ENCODE measurements around the gene HIPK4.
"Not testable (repeated sequence)": the region's sequence is repeated elsewhere in the genome, so short reads cannot be mapped to it uniquely, and the experiment has no call there.

HIPK4 gene

DNA sequence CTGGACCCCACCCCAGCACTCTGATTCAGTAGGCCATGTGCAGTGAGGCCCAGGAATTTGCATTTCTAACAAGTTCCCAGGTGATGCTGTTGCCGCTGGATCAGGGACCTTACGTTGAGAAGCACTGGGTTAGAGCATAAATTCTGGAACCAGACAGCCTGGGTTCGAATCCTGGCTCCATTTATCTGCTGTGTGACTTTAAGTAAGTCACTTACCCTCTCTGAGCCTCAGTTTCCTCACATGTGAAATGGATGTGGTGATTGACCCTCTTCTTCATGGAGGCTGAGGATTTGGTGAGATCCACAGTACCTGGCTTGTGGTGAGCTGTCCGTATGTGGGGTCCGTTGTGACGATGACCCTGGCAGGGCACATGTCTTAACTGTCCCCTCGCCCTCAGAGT lies 15.9 kb downstream of the HIPK4 start:
- Histone ChIP-seq H3K36me3 (ENCODE audit: insufficient read depth, low read length) (no peaks in the 10 kb centered on the region), H3K27ac (ENCODE audit: low read depth, low read length) (no peak overlapping the region), H3K79me2 (ENCODE audit: control insufficient read depth, insufficient read depth, low read length, unreplicated experiment) (no peaks in the 10 kb centered on the region), H3K4me1 (ENCODE audit: control insufficient read depth, insufficient read depth, low read length, unreplicated experiment) (no peaks in the 10 kb centered on the region), H2AFZ (ENCODE audit: low read length, unreplicated experiment) (no peak overlapping the region), H3K4me3 (ENCODE audit: low read depth, low read length) (no peak overlapping the region), H3K27me3 (ENCODE audit: insufficient read depth, low read length) (no peaks in the 10 kb centered on the region)

DNA sequence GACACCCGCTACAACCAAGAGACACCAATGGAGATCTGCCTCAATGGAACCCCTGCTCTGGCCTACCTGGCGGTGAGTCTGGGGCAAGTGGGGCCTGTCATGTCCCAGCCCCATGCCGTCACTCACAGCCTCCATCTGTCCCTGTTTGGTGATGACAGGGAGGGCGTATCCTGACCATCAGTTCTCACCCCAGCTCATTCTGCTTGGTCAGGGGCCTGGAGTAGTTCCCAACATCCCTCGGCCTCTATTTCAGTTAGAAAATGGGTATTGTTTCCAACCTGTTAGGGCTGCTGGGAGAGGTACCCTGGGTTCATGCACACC lies 18.2 kb downstream of the HIPK4 start:
- Histone ChIP-seq H3K4me3 (ENCODE audit: low read depth, low read length) (no peak overlapping the region), H3K27me3 (ENCODE audit: insufficient read depth, low read length) (no peaks in the 10 kb centered on the region), H2AFZ (ENCODE audit: low read length, unreplicated experiment) (no peak overlapping the region), H3K27ac (ENCODE audit: low read depth, low read length) (no peak overlapping the region), H3K36me3 (ENCODE audit: insufficient read depth, low read length) (no peaks in the 10 kb centered on the region), H3K79me2 (ENCODE audit: control insufficient read depth, insufficient read depth, low read length, unreplicated experiment) (no peaks in the 10 kb centered on the region), H3K4me1 (ENCODE audit: control insufficient read depth, insufficient read depth, low read length, unreplicated experiment) (no peaks in the 10 kb centered on the region)

DNA sequence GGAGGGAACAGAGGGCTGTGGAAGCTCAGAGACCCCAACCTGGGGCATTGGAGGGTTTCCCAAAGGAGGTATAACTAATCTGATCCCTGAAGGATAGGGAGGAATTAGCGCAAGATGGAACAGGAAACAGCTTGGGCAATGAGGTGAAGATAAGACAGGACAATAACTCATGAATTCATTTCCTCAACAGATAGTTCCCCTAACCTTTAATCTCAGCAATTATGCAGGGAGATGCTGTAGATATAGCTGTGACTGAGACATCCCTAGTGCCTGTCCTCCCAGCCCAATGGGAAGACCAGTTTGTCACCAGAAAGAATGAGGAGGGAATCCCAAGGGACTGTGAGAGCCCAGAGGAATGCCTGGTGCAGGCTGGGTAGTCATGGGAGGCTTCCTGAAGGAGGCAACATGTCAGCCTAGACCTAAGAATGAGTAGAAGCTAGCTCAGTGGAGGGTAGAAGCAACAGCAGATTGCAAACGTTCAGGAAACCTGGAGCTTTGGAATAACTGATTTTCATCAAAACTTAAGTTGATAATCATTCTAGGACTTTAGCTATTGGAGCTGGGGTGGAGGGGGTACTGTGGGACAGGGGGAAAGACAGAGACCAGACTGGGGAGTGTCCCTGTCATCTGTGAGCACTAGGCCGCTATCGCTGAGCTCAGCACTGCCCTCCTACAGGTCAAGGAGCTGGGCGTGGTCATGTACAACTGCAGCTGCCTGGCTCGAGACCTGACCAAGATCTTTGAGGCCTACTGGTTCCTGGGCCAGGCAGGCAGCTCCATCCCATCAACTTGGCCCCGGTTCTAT lies 18.8 kb downstream of the HIPK4 start:
- Histone ChIP-seq H3K27ac (ENCODE audit: low read depth, low read length) (no peak overlapping the region), H3K36me3 (ENCODE audit: insufficient read depth, low read length) (no peaks in the 10 kb centered on the region), H2AFZ (ENCODE audit: low read length, unreplicated experiment) (no peak overlapping the region), H3K79me2 (ENCODE audit: control insufficient read depth, insufficient read depth, low read length, unreplicated experiment) (no peaks in the 10 kb centered on the region), H3K27me3 (ENCODE audit: insufficient read depth, low read length) (no peaks in the 10 kb centered on the region), H3K4me1 (ENCODE audit: control insufficient read depth, insufficient read depth, low read length, unreplicated experiment) (no peaks in the 10 kb centered on the region), H3K4me3 (ENCODE audit: low read depth, low read length) (no peak overlapping the region)

DNA sequence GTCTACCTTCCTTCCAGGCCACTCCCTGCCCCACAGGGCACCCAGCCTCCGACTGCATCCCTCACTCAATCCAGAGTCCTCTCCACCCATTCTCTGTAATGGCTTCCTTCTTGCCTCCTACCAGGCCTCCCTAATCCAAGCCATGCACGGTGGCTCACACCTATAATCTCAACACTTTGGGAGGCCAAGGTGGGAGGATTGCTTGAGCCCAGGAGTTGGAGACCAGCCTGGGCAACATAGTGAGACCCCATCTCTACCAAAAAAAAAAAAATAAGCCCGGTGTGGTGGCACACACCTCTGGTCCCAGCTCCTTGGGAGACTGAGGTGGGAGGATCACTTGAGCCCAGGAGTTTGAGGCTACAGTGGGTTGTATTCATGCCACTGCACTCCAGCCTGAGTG lies 19.7 kb downstream of the HIPK4 start:
- not testable (repeated sequence) for H3K36me3 ChIP-seq (ENCODE audit: insufficient read depth, low read length); H3K4me1 ChIP-seq (ENCODE audit: control insufficient read depth, insufficient read depth, low read length, unreplicated experiment)

DNA sequence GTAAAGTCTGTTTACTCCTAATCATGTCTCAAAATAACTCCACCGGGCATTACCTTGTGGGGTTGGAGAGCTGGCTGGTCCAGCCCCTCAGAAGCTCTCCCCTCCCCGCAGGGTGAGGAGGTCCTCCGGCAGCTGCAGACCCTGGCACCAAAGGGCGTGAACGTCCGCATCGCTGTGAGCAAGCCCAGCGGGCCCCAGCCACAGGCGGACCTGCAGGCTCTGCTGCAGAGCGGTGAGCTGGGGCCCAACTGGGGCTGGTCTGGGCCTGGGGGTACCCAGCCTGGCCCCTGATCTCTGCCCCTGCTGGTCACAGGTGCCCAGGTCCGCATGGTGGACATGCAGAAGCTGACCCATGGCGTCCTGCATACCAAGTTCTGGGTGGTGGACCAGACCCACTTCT lies 20.2 kb downstream of the HIPK4 start:
- H2AFZ ChIP-seq (ENCODE audit: low read length, unreplicated experiment) = no peak overlapping the region
- no peaks in the 10 kb centered on the region for H3K79me2 ChIP-seq (ENCODE audit: control insufficient read depth, insufficient read depth, low read length, unreplicated experiment)
- no peaks in the 10 kb centered on the region for H3K4me1 ChIP-seq (ENCODE audit: control insufficient read depth, insufficient read depth, low read length, unreplicated experiment)
- H3K27ac ChIP-seq (ENCODE audit: low read depth, low read length) = no peak overlapping the region
- H3K27me3 ChIP-seq (ENCODE audit: insufficient read depth, low read length) = no peaks in the 10 kb centered on the region
- no peak overlapping the region for H3K4me3 ChIP-seq (ENCODE audit: low read depth, low read length)
- H3K36me3 ChIP-seq (ENCODE audit: insufficient read depth, low read length) = no peaks in the 10 kb centered on the region

More for the DNA sequence above, 19.7 kb downstream of the HIPK4 start:
- H3K79me2 ChIP-seq (ENCODE audit: control insufficient read depth, insufficient read depth, low read length, unreplicated experiment); H2AFZ ChIP-seq (ENCODE audit: low read length, unreplicated experiment); H3K27me3 ChIP-seq (ENCODE audit: insufficient read depth, low read length); H3K4me3 ChIP-seq (ENCODE audit: low read depth, low read length); H3K27ac ChIP-seq (ENCODE audit: low read depth, low read length): not testable (repeated sequence)

DNA sequence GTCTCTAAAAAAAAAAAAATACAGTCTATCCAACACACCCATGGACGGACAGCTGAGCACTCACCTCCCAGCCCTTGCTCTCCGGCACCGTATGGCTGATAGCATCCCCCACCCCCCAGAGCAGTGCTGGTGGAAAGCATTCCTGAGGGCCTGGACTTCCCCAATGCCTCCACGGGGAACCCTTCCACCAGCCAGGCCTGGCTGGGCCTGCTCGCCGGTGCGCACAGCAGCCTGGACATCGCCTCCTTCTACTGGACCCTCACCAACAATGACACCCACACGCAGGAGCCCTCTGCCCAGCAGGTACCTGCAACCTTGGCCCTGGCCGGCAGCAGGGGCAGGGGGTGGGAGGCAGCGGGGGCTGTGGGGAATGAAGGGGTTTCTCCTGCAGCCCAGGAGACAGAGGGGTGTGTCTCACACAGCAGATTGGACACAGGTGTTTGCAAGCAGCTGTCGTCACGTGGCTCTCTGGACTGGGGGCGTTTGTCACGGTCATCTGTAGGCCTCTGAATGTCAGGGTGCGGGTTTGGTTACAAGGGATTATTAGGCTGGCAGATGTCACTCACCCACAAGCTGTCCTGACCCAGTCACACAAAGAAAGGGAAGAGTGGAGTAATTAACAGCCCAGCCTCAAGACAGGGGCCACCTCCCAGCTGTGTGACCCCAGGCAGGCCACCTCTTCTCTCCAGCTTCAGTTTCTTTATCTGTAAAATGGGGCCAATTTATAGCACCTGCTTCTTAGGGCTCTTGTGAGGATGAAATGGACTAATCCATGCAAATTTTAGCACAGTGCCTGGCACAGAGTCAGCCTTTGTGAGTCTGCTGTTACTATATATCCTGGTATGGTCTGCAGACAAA lies 22.2 kb downstream of the HIPK4 start:
- H3K4me3 ChIP-seq (ENCODE audit: low read depth, low read length) = no peak overlapping the region
- H3K36me3 ChIP-seq (ENCODE audit: insufficient read depth, low read length) = no peaks in the 10 kb centered on the region
- no peaks in the 10 kb centered on the region for H3K79me2 ChIP-seq (ENCODE audit: control insufficient read depth, insufficient read depth, low read length, unreplicated experiment)
- no peak overlapping the region for H2AFZ ChIP-seq (ENCODE audit: low read length, unreplicated experiment)
- no peaks in the 10 kb centered on the region for H3K4me1 ChIP-seq (ENCODE audit: control insufficient read depth, insufficient read depth, low read length, unreplicated experiment)
- H3K27me3 ChIP-seq (ENCODE audit: insufficient read depth, low read length) = no peaks in the 10 kb centered on the region
- H3K27ac ChIP-seq (ENCODE audit: low read depth, low read length) = no peak overlapping the region

DNA sequence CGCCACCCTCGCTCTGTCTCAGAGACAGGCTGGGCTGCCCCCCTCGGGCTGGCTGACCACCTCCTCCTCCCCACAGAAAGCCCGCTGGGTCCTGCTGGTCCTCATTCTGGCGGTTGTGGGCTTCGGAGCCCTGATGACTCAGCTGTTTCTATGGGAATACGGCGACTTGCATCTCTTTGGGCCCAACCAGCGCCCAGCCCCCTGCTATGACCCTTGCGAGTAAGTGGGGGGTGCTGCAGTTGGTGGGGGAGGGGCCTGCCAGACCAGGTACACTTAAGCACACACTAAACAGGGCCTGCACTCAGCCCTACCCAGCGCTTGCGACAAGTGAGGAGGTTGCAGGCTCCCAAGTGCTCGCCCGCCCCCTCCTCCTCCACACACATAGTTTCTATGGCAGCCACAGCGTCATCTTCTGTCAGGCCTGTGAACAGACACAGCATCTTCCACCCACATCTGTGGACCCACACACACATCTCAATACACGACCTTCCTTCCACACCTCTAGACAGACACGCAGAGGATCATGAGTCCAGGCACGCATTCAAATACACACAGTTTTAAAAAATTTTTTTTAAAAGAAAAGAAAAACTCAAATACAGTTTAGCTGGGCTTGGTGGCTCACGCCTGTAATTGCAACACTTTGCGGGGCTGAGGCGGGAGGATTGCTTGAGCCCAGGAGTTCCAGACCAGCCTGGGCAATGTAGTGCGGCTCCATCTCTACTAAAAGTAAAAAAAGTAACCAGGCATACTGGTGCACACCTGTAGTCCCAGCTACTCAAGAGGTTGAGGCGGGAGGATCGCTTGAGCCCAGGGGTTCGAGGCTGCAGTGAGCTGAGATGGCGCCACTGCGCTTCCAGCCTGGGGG lies 23.1 kb downstream of the HIPK4 start:
- Histone ChIP-seq H3K36me3 (ENCODE audit: insufficient read depth, low read length) (no peaks in the 10 kb centered on the region), H2AFZ (ENCODE audit: low read length, unreplicated experiment) (no peak overlapping the region), H3K4me3 (ENCODE audit: low read depth, low read length) (no peak overlapping the region), H3K79me2 (ENCODE audit: control insufficient read depth, insufficient read depth, low read length, unreplicated experiment) (no peaks in the 10 kb centered on the region), H3K27ac (ENCODE audit: low read depth, low read length) (no peak overlapping the region), H3K27me3 (ENCODE audit: insufficient read depth, low read length) (no peaks in the 10 kb centered on the region), H3K4me1 (ENCODE audit: control insufficient read depth, insufficient read depth, low read length, unreplicated experiment) (no peaks in the 10 kb centered on the region)

DNA sequence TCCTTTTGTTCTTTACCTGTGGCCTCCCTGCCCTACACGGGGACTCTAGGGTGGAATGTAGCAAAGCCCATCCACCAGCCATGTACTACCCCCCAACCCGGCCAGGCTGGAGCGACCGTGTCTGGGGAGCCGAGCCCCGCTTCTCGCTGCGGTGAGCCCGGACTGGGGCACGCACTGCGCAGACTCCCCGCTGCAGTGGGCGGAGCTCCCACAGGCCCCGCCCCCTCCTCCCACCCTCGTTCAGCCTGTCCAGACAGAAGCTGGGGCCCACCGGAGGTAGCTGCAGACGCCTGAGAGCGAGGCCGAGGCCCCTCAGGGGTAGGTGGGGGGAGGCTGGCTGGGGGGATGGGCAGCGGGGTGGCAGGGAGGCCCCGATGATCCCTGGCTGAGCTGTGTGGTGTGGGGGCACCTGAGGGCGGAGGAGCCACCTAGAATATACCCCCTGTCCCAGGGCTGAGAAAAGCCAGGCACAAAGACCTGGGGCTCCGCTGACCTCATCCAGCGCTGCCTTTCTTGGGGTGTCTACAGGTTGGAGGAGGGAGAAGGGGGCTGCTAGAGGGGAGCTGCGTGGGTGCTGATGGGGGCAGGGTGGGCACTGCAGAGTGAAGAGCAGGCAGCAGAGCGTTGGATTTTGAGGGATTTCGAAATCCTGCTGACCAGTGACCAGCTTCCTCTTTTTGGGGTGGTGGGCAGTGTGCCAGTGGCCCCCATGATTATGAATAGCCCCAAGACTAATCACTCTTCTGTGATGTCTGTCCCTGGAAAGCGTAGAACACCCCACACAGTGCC lies 24.2 kb downstream of the HIPK4 start:
- no peaks in the 10 kb centered on the region for H3K27me3 ChIP-seq (ENCODE audit: insufficient read depth, low read length)
- no peaks in the 10 kb centered on the region for H3K36me3 ChIP-seq (ENCODE audit: insufficient read depth, low read length)
- no peaks in the 10 kb centered on the region for H3K79me2 ChIP-seq (ENCODE audit: control insufficient read depth, insufficient read depth, low read length, unreplicated experiment)
- no peak overlapping the region for H3K27ac ChIP-seq (ENCODE audit: low read depth, low read length)
- peak overlapping the region; percentile 6 for H2AFZ ChIP-seq (ENCODE audit: low read length, unreplicated experiment)
- peak overlapping the region; percentile 71 for H3K4me3 ChIP-seq (ENCODE audit: low read depth, low read length)
- H3K4me1 ChIP-seq (ENCODE audit: control insufficient read depth, insufficient read depth, low read length, unreplicated experiment) = no peaks in the 10 kb centered on the region

DNA sequence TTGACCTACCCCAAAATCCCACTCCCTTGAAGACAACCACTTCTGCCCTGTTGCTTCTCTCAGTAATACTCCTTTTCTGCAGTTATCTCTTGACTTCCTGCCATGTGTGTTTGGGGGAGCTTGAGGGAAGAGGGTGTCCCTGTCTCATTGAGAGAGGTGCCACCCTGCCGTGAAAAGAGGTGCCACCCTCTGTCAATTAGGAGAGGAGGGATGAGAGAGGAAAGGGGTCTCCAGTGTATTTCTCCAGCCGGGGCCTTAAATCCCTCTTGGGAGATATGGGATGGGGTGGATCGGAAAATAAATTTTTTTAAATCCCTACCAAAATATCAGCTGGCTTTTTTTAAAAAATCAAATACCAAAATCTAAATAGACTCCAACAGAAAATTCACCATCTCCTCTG lies 25.0 kb downstream of the HIPK4 start:
- Histone ChIP-seq H3K27ac (ENCODE audit: low read depth, low read length) (no peak overlapping the region), H2AFZ (ENCODE audit: low read length, unreplicated experiment) (peak overlapping the region; percentile 6), H3K36me3 (ENCODE audit: insufficient read depth, low read length) (no peaks in the 10 kb centered on the region), H3K79me2 (ENCODE audit: control insufficient read depth, insufficient read depth, low read length, unreplicated experiment) (no peaks in the 10 kb centered on the region), H3K27me3 (ENCODE audit: insufficient read depth, low read length) (no peaks in the 10 kb centered on the region), H3K4me3 (ENCODE audit: low read depth, low read length) (peak overlapping the region; percentile 71; the same call in 1 of the 2 replicates), H3K4me1 (ENCODE audit: control insufficient read depth, insufficient read depth, low read length, unreplicated experiment) (no peaks in the 10 kb centered on the region)

DNA sequence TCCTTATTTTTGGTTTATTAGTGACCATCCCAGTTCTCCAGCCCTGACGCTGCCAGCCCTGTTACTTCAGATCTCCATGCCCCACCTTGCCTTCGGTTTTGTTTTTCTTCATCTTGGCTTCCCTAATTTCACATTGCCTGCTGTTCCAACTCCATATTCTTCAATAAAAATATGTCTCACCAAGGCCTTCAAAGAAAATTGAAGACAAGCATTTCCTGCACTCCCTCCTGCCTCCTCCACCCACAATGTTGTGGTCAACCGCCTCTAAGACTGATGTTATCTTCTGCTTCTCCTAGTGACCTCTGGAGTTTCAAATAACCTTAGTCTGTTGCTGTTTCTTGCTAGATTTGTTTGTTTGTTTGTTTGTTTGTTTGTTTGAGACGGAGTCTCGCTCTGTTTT lies 26.9 kb downstream of the HIPK4 start:
- no peak overlapping the region for H3K27ac ChIP-seq (ENCODE audit: low read depth, low read length)
- no peak overlapping the region for H3K4me3 ChIP-seq (ENCODE audit: low read depth, low read length)
- no peaks in the 10 kb centered on the region for H3K36me3 ChIP-seq (ENCODE audit: insufficient read depth, low read length)
- H2AFZ ChIP-seq (ENCODE audit: low read length, unreplicated experiment) = no peak overlapping the region
- H3K4me1 ChIP-seq (ENCODE audit: control insufficient read depth, insufficient read depth, low read length, unreplicated experiment) = no peaks in the 10 kb centered on the region
- no peaks in the 10 kb centered on the region for H3K27me3 ChIP-seq (ENCODE audit: insufficient read depth, low read length)
- H3K79me2 ChIP-seq (ENCODE audit: control insufficient read depth, insufficient read depth, low read length, unreplicated experiment) = no peaks in the 10 kb centered on the region

Data from ACC112 (cell line).